CD4-positive, alpha-beta memory T cell (primary cell): Measurements from ENCODE around the gene ZC3H12A. TPM values are rescaled to one million over a fixed set of nuclear protein-coding genes. Genes with fewer than 3 reads are reported as not detected.

Source experiments
- CTCF ChIA-PET: fragments of 350-600 bp; sonication (Branson Sonifier 250); formaldehyde crosslinking; loops from one replicate; lab custom pipeline; 2021; ENCODE audit warnings: inconsistent platforms; ENCODE audit not compliant: partially characterized antibody; lab: Charles Lee
- POLR2A ChIA-PET: fragments of 350-600 bp; sonication (Branson Sonifier 250); formaldehyde crosslinking; loops from one replicate; lab custom pipeline; 2021; ENCODE audit not compliant: partially characterized antibody; lab: Charles Lee
- DNase-seq, 5 donors: peaks; one replicate each; pipeline versions ENCODE4 v3.0.0 to v3.0.0-alpha.2; 2020 to 2022; ENCODE audit warnings: mixed read lengths in 1 of 5
- H3K27ac ChIP-seq: one replicate; pipeline ENCODE4 v1.7.0; 2013; ENCODE audit warnings: low read depth, low read length
- H3K27me3 ChIP-seq: 2 replicates; pipeline ENCODE4 v1.7.0; 2013; ENCODE audit warnings: mild to moderate bottlenecking, low read length, moderate library complexity; ENCODE audit not compliant: insufficient read depth
- H3K36me3 ChIP-seq: 2 replicates; pipeline ENCODE4 v1.7.0; 2013; ENCODE audit warnings: mild to moderate bottlenecking, low read length, moderate library complexity; ENCODE audit not compliant: insufficient read depth
- H3K4me1 ChIP-seq: 2 replicates; pipeline ENCODE4 v1.7.0; 2013; ENCODE audit warnings: mild to moderate bottlenecking, low read length, moderate library complexity; ENCODE audit not compliant: insufficient read depth
- H3K4me3 ChIP-seq, 2 donors: one replicate each; pipeline ENCODE4 v1.7.0; 2013; ENCODE audit warnings: low read length in 2 of 2, mild to moderate bottlenecking in 1 of 2
- H3K9me3 ChIP-seq, 2 donors: one replicate each; pipeline ENCODE4 v1.7.0; 2013; ENCODE audit warnings: low read length in 2 of 2, control low read depth in 1 of 2; ENCODE audit not compliant: control insufficient read depth in 1 of 2
- H3K27ac Mint-ChIP-seq, 7 donors: one replicate each; pipeline ENCODE4 v1.8.0; 2020 to 2021; ENCODE audit warnings: mixed read lengths in 7 of 7, mild to moderate bottlenecking in 6 of 7, inconsistent platforms in 3 of 7, moderate library complexity in 3 of 7
- H3K27me3 Mint-ChIP-seq, 2 donors: one replicate each; pipeline ENCODE4 v1.8.0; 2020 to 2021; ENCODE audit warnings: mixed read lengths in 2 of 2
- H3K36me3 Mint-ChIP-seq, 2 donors: one replicate each; pipeline ENCODE4 v1.8.0; 2020 to 2021; ENCODE audit warnings: mixed read lengths in 2 of 2, inconsistent platforms in 1 of 2, mild to moderate bottlenecking in 1 of 2
- H3K4me1 Mint-ChIP-seq, 4 donors: one replicate each; pipeline ENCODE4 v1.8.0; 2020 to 2021; ENCODE audit warnings: mixed read lengths in 4 of 4, mild to moderate bottlenecking in 1 of 4
- H3K4me3 Mint-ChIP-seq, 8 donors: one replicate each; pipeline ENCODE4 v1.8.0; 2020 to 2021; ENCODE audit warnings: mixed read lengths in 8 of 8, mild to moderate bottlenecking in 7 of 8, moderate library complexity in 6 of 8, inconsistent platforms in 3 of 8
- H3K9me3 Mint-ChIP-seq, 8 donors: one replicate each; pipeline ENCODE4 v1.8.0; 2020 to 2021; ENCODE audit warnings: mixed read lengths in 8 of 8, mild to moderate bottlenecking in 5 of 8, inconsistent platforms in 3 of 8, moderate library complexity in 1 of 8
- intact Hi-C: fragments of 100-400 bp; cut with micrococcal nuclease; formaldehyde crosslinking; loops from one replicate; pipeline ENCODE4 v1.15.1; 2023
- polyA plus RNA-seq, 2 donors: library from polyadenylated mRNA; unstranded; fragments of 300-500 nt; fragmentation: Illumina TruSeq; gene quantifications; one replicate each; pipeline ENCODE4 v1.2.3, GENCODE V29; 2021
- total RNA-seq, 2 experiments: library from RNA; stranded (reverse); gene quantifications; one replicate each; pipeline ENCODE4 v1.2.3, GENCODE V29; 2021

Gene ZC3H12A
- total and polyA plus RNA-seq, 4 experiments from 2014 or later, result 10.6 to 60.7 (median 37.3) TPM

DNA sequence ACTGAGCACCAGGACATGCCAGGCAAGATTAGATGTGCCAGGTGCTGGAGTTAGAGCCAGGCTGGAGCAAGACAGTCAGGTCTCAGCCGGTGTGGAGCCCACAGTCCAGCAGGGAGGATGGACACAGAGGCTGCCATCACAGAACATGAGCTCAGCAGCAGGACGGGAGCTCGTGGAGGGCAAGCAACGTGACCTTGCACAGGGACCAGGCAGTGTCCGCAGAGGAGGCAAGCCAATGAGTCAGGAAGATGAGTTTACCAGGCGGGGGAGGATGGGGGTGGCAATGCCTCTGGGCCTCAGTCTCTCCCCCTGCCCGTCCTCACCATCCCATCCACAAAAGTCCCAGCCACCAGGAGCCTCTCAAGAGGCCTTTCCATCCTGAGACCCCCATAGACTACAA, 20.7 kb upstream of the ZC3H12A start:
- H3K36me3 ChIP-seq, result no peaks in the 10 kb centered on the region
- H3K27me3 ChIP-seq, result no peaks in the 10 kb centered on the region
- no peak overlapping the region for H3K27ac ChIP-seq
- Mint-ChIP-seq H3K27me3 (no peaks in the 10 kb centered on the region), H3K4me1 (peaks cover 5 to 18% (median 10%) of the 10 kb centered on the region in 4 donors), H3K4me3 (no peak overlapping the region), H3K27ac (no peak overlapping the region), H3K9me3 (no peaks in the 10 kb centered on the region), H3K36me3 (peaks cover 4% of the 10 kb centered on the region in 2 donors)
- CTCF ChIA-PET, result interaction anchor here (0.8 to 9.6 kb wide), 9 partner anchors 13 to 228 kb away, joined by 3 to 417 read pairs (median 17); partner anchors contain the start of genes MEAF6 and ZC3H12A
- no peak for DNase-seq
- peaks cover 10% of the 10 kb centered on the region for H3K4me1 ChIP-seq
- H3K4me3 ChIP-seq, result no peak overlapping the region
- intact Hi-C loops, result loop anchor here (1.0 to 2.0 kb wide), 4 partner anchors 25 to 229 kb away; partner anchors contain the start of genes MEAF6 and SNIP1
- H3K9me3 ChIP-seq, result no peaks in the 10 kb centered on the region
- POLR2A ChIA-PET, result interaction anchor here (0.8 to 9.5 kb wide), 2 partner anchors 22 to 145 kb away, joined by 3 to 102 read pairs; partner anchors contain the start of gene ZC3H12A

GRCh38 chr1:37455516-37455915, 18.9 kb upstream of the ZC3H12A start:
- H3K27ac ChIP-seq, result no peak overlapping the region

GRCh38 chr1:37456614-37457013, 17.8 kb upstream of the ZC3H12A start:
- Histone ChIP-seq H3K27ac (no peak overlapping the region), H3K36me3 (no peaks in the 10 kb centered on the region), H3K9me3 (no peaks in the 10 kb centered on the region), H3K4me3 (no peak overlapping the region), H3K4me1 (no peaks in the 10 kb centered on the region), H3K27me3 (no peaks in the 10 kb centered on the region)
- Mint-ChIP-seq H3K4me3 (no peak overlapping the region), H3K27ac (peak overlapping the region in 1 of 7 donors; percentile 79), H3K27me3 (no peaks in the 10 kb centered on the region), H3K9me3 (no peaks in the 10 kb centered on the region), H3K36me3 (peaks cover 4 to 6% of the 10 kb centered on the region in 2 donors), H3K4me1 (peaks cover 5 to 9% (median 6%) of the 10 kb centered on the region in 4 donors)
- ChIA-PET CTCF (interaction anchor here (0.9 to 9.6 kb wide), 7 partner anchors 19 to 225 kb away, joined by 4 to 417 read pairs (median 17); partner anchors contain the start of genes MEAF6 and ZC3H12A), POLR2A (interaction anchor here (1.5 to 9.5 kb wide), 3 partner anchors 19 to 30 kb away, joined by 4 to 102 read pairs (median 76); partner anchors contain the start of gene ZC3H12A)
- no peak for DNase-seq
- intact Hi-C loops, result no loop called here

More at GRCh38 chr1:37455516-37455915, 18.9 kb upstream of the ZC3H12A start:
- POLR2A ChIA-PET, result interaction anchor here (1.0 to 9.5 kb wide), 4 partner anchors 21 to 31 kb away, joined by 3 to 102 read pairs (median 40); partner anchors contain the start of gene ZC3H12A
- H3K36me3 Mint-ChIP-seq, result peaks cover 4 to 6% of the 10 kb centered on the region in 2 donors
- no peak overlapping the region for H3K4me3 Mint-ChIP-seq
- no peaks in the 10 kb centered on the region for H3K27me3 ChIP-seq
- no peak for DNase-seq
- CTCF ChIA-PET, result interaction anchor here (1.2 to 9.6 kb wide), 8 partner anchors 11 to 226 kb away, joined by 4 to 417 read pairs (median 20); partner anchors contain the start of genes MEAF6 and ZC3H12A
- H3K9me3 ChIP-seq, result no peaks in the 10 kb centered on the region
- no peak overlapping the region for H3K4me3 ChIP-seq
- H3K27ac Mint-ChIP-seq, result peak overlapping the region in 1 of 7 donors; percentile 24
- H3K36me3 ChIP-seq, result no peaks in the 10 kb centered on the region
- peaks cover 5 to 9% (median 6%) of the 10 kb centered on the region in 4 donors for H3K4me1 Mint-ChIP-seq
- intact Hi-C loops, result loop anchor here (1.0 to 2.0 kb wide), 3 partner anchors 23 to 59 kb away; partner anchors contain the start of gene MEAF6
- H3K4me1 ChIP-seq, result no peaks in the 10 kb centered on the region
- H3K27me3 Mint-ChIP-seq, result no peaks in the 10 kb centered on the region
- no peaks in the 10 kb centered on the region for H3K9me3 Mint-ChIP-seq

GRCh38 chr1:37458551-37458950, 15.8 kb upstream of the ZC3H12A start:
- peak overlapping the region in 1 of 7 donors; percentile 47 for H3K27ac Mint-ChIP-seq
- no peak overlapping the region for H3K4me3 Mint-ChIP-seq
- Histone ChIP-seq H3K27ac (no peak overlapping the region), H3K36me3 (no peaks in the 10 kb centered on the region), H3K27me3 (no peaks in the 10 kb centered on the region), H3K9me3 (no peaks in the 10 kb centered on the region), H3K4me3 (no peak overlapping the region), H3K4me1 (no peaks in the 10 kb centered on the region)
- CTCF ChIA-PET, result interaction anchor here (0.9 to 9.6 kb wide), 5 partner anchors 9 to 223 kb away, joined by 3 to 417 read pairs (median 7); partner anchors contain the start of genes MEAF6 and ZC3H12A
- POLR2A ChIA-PET, result interaction anchor here (1.1 to 9.5 kb wide), 3 partner anchors 18 to 28 kb away, joined by 3 to 102 read pairs (median 76); partner anchors contain the start of gene ZC3H12A
- intact Hi-C loops, result no loop called here
- DNase-seq, result peak in 1 of 5 donors; percentile 6
- H3K36me3 Mint-ChIP-seq, result peaks cover 4 to 6% of the 10 kb centered on the region in 2 donors
- H3K9me3 Mint-ChIP-seq, result no peaks in the 10 kb centered on the region
- H3K27me3 Mint-ChIP-seq, result no peaks in the 10 kb centered on the region
- peaks cover 5 to 9% (median 6%) of the 10 kb centered on the region in 4 donors for H3K4me1 Mint-ChIP-seq

DNA sequence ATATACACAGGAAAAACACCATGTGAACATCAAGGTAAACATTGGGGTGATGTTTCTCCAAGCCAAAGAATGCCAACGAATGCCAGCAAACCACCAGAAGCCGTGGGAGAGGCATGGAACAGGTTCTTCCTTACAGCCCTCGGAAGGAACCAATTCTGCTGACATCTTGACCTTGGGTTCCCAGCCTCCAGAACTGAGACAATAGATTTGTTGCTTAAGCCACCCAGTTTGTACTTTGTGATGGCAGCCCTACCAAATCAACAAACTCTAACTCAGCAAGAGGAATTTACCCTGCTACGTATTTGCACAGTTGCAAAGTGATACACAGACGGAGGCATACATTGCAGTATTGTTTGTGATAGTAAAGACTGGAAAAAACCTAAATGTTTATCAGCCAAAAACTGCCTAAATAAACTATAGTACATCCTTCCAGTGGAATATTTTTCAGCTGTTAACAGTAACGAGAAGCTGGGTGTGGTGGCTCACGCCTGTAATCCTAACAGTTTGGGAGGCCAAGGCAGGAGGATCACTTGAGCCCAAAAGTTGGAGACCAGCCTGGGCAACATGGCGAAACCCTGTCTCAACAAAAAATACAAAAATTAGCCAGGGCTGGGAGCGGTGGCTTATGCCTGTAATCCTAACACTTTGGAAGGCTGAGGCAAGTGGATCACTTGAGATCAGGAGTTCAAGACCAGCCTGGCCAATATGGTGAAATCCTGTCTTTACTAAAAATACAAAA, 12.5 kb upstream of the ZC3H12A start:
- Histone ChIP-seq H3K9me3 (no peaks in the 10 kb centered on the region), H3K4me3 (no peak overlapping the region), H3K27ac (no peak overlapping the region), H3K36me3 (no peaks in the 10 kb centered on the region), H3K4me1 (no peaks in the 10 kb centered on the region), H3K27me3 (no peaks in the 10 kb centered on the region)
- no peak overlapping the region for H3K4me3 Mint-ChIP-seq
- peaks cover 0 to 2% of the 10 kb centered on the region in 2 donors for H3K36me3 Mint-ChIP-seq
- CTCF ChIA-PET, result interaction anchor here (0.6 to 9.6 kb wide), 5 partner anchors 17 to 326 kb away, joined by 3 to 417 read pairs (median 4); no protein-coding TSS in a partner anchor
- no peak for DNase-seq
- POLR2A ChIA-PET, result interaction anchor here (0.9 to 9.5 kb wide), 2 partner anchors 14 to 26 kb away, joined by 3 to 102 read pairs; partner anchors contain the start of gene ZC3H12A
- H3K9me3 Mint-ChIP-seq, result no peaks in the 10 kb centered on the region
- no peak overlapping the region for H3K27ac Mint-ChIP-seq
- intact Hi-C loops, result no loop called here
- peaks cover 0 to 3% (median 1%) of the 10 kb centered on the region in 4 donors for H3K4me1 Mint-ChIP-seq
- H3K27me3 Mint-ChIP-seq, result no peaks in the 10 kb centered on the region

- CTCF ChIA-PET, result interaction anchor here (1.4 to 7.3 kb wide), 3 partner anchors 10 to 21 kb away, joined by 4 to 69 read pairs (median 5); no protein-coding TSS in a partner anchor
- Histone ChIP-seq H3K36me3 (no peaks in the 10 kb centered on the region), H3K27me3 (no peaks in the 10 kb centered on the region), H3K27ac (no peak overlapping the region), H3K4me1 (no peaks in the 10 kb centered on the region), H3K4me3 (no peak overlapping the region), H3K9me3 (no peaks in the 10 kb centered on the region)
- POLR2A ChIA-PET, result interaction anchor here (1.0 to 6.8 kb wide), 2 partner anchors 14 to 50 kb away, joined by 3 to 43 read pairs; partner anchors contain the start of gene MEAF6
- H3K27me3 Mint-ChIP-seq, result no peaks in the 10 kb centered on the region
- H3K27ac Mint-ChIP-seq, result no peak overlapping the region
- no peaks in the 10 kb centered on the region for H3K9me3 Mint-ChIP-seq
- H3K4me1 Mint-ChIP-seq, result peaks cover 2 to 3% (median 3%) of the 10 kb centered on the region in 4 donors
- H3K36me3 Mint-ChIP-seq, result peaks cover 0 to 5% of the 10 kb centered on the region in 2 donors
- H3K4me3 Mint-ChIP-seq, result no peak overlapping the region
- intact Hi-C loops, result no loop called here
- no peak for DNase-seq
Observed at GRCh38 chr1:37464443-37464842, 9.9 kb upstream of the ZC3H12A start.
